ENCODE results near the gene SMC5. TPM values are rescaled to one million over a fixed set of nuclear protein-coding genes. Genes with fewer than 3 reads are reported as not detected.

Gene SMC5
- total and polyA plus RNA-seq, 2 of the 13 experiments (the other 11 are each of a cell fraction or from before 2014, with no cell fraction given), result 7.2 to 26.7 TPM

GRCh38 chr9:70218767-70219166 lies 40.0 kb upstream of the SMC5 start:
- H3K4me3 ChIP-seq (replicated peaks in 1 of 3; ENCODE audit: insufficient read depth in 1 of 3, low read depth in 2 of 3, low read length in 3 of 3), result no peak overlapping the region
- no peak overlapping the region for H3K4me2 ChIP-seq (ENCODE audit: low read depth, low read length)
- H3K36me3 ChIP-seq (replicated peaks in 1 of 2; ENCODE audit: control insufficient read depth in 1 of 2, insufficient read depth in 2 of 2, low read length in 2 of 2), result no peaks in the 10 kb centered on the region; a peak in 1 of 5 replicates
- ATAC-seq, result no peak
- H4K20me1 ChIP-seq (ENCODE audit: insufficient read depth, low read length), result no peaks in the 10 kb centered on the region
- no peaks in the 10 kb centered on the region for H3K27me3 ChIP-seq (ENCODE audit: control insufficient read depth in 1 of 2, insufficient read depth in 2 of 2, low read length in 2 of 2)
- no peak overlapping the region for H3K9ac ChIP-seq (ENCODE audit: insufficient read depth, low read depth, low read length)
- 81% methylated on average over 1 of the region's 1 CpG for WGBS (ENCODE audit: low lambda C conversion rate)
- 0 out of 2 replicates have a peak, but pooled peaks cover 5% of the 10 kb centered on the region for H3K4me1 ChIP-seq (ENCODE audit: insufficient read depth, low read length)
- no peak for DNase-seq (ENCODE audit: low spot score)
- intact Hi-C loops (cut with micrococcal nuclease; ENCODE audit: unreplicated experiment), result no loop called here
- in situ Hi-C loops (cut with HindIII; ENCODE audit: extremely low pct_ligation_motif_present, low pct_unique_long_range_greater_than_20kb), result no loop called here
- CTCF ChIA-PET (ENCODE audit: low intra/inter-chr PET ratio, low total read pairs), result no interaction called here
- H3K9me3 ChIP-seq (ENCODE audit: low read length), result no peaks in the 10 kb centered on the region
- no TSS peak for BruUV-seq (replicated peaks)
- no peak for TF ChIP-seq ZNF337 (CRISPR knock-in tag; IDR thresholded peaks at IDR 0.05; ENCODE audit: borderline replicate concordance, low read depth)
- TF ChIP-seq NPAS2 (CRISPR knock-in tag; IDR thresholded peaks at IDR 0.05; ENCODE audit: borderline replicate concordance), result no peak
- no peak for TF ChIP-seq IKZF5 (CRISPR knock-in tag; IDR thresholded peaks at IDR 0.05)
- TF ChIP-seq ZNF354B (CRISPR knock-in tag; IDR thresholded peaks at IDR 0.05), result no peak
- TF ChIP-seq ZNF256 (CRISPR knock-in tag; conservative IDR thresholded peaks at IDR 0.05), result no peak
- TF ChIP-seq NCOA2 (CRISPR knock-in tag; IDR thresholded peaks at IDR 0.05), result no peak
- POLR2A ChIA-PET, result no interaction called here
- H2AFZ ChIP-seq (ENCODE audit: low read length), result no peak overlapping the region
- H3K27ac ChIP-seq (ENCODE audit: extremely low read length, insufficient read depth, low read length), result no peak overlapping the region
- no peaks in the 10 kb centered on the region for H3K79me2 ChIP-seq (ENCODE audit: insufficient read depth, low read length)
- no peak for FAIRE-seq

GRCh38 chr9:70220216-70220615 lies 38.6 kb upstream of the SMC5 start:
- no peaks in the 10 kb centered on the region for H3K79me2 ChIP-seq (ENCODE audit: insufficient read depth, low read length)
- ChIA-PET POLR2A (no interaction called here), CTCF (ENCODE audit: low intra/inter-chr PET ratio, low total read pairs) (no interaction called here)
- BruUV-seq (replicated peaks), result no TSS peak
- no peak for ATAC-seq
- no peak for FAIRE-seq
- H4K20me1 ChIP-seq (ENCODE audit: insufficient read depth, low read length), result no peaks in the 10 kb centered on the region
- H2AFZ ChIP-seq (ENCODE audit: low read length), result no peak overlapping the region
- no peaks in the 10 kb centered on the region for H3K9me3 ChIP-seq (ENCODE audit: low read length)
- no peaks in the 10 kb centered on the region for H3K27me3 ChIP-seq (ENCODE audit: control insufficient read depth in 1 of 2, insufficient read depth in 2 of 2, low read length in 2 of 2)
- 0 out of 2 replicates have a peak, but pooled peaks cover 5% of the 10 kb centered on the region for H3K4me1 ChIP-seq (ENCODE audit: insufficient read depth, low read length)
- H3K9ac ChIP-seq (ENCODE audit: insufficient read depth, low read depth, low read length), result no peak overlapping the region
- in situ Hi-C loops (cut with HindIII; ENCODE audit: extremely low pct_ligation_motif_present, low pct_unique_long_range_greater_than_20kb), result no loop called here
- no peak overlapping the region for H3K4me3 ChIP-seq (replicated peaks in 1 of 3; ENCODE audit: insufficient read depth in 1 of 3, low read depth in 2 of 3, low read length in 3 of 3)
- no peak for DNase-seq (ENCODE audit: low spot score)
- no peak overlapping the region for H3K4me2 ChIP-seq (ENCODE audit: low read depth, low read length)
- intact Hi-C loops (cut with micrococcal nuclease; ENCODE audit: unreplicated experiment), result no loop called here
- H3K36me3 ChIP-seq (replicated peaks in 1 of 2; ENCODE audit: control insufficient read depth in 1 of 2, insufficient read depth in 2 of 2, low read length in 2 of 2), result no peaks in the 10 kb centered on the region; a peak in 1 of 5 replicates
- 100% methylated on average over 2 of the region's 2 CpGs for WGBS (ENCODE audit: low lambda C conversion rate)
- H3K27ac ChIP-seq (ENCODE audit: extremely low read length, insufficient read depth, low read length), result no peak overlapping the region
- TF ChIP-seq NR3C1 (CRISPR knock-in tag; IDR thresholded peaks at IDR 0.05) (no peak), SALL1 (CRISPR knock-in tag; IDR thresholded peaks at IDR 0.05) (no peak), PHF21A (CRISPR knock-in tag; IDR thresholded peaks at IDR 0.05) (no peak), TRIM24 (CRISPR knock-in tag; IDR thresholded peaks at IDR 0.05) (no peak), HMGXB3 (CRISPR knock-in tag; IDR thresholded peaks at IDR 0.05; ENCODE audit: borderline replicate concordance) (no peak), CAMTA2 (CRISPR knock-in tag; IDR thresholded peaks at IDR 0.05; ENCODE audit: borderline replicate concordance) (no peak), ZNF3 (CRISPR knock-in tag; IDR thresholded peaks at IDR 0.05) (no peak), ASH2L (IDR thresholded peaks at IDR 0.05; ENCODE audit: insufficient read length, low read depth, low read length) (no peak), YEATS4 (CRISPR knock-in tag; IDR thresholded peaks at IDR 0.05; ENCODE audit: borderline replicate concordance) (no peak)

Measured in HepG2 (cell line).